Measurements from ENCODE around the gene LTBP1.

GRCh38 chr2:32976409-32977063 lies 29.8 kb downstream of the LTBP1 start:
- TF ChIP-seq CTCF (conservative IDR thresholded peaks at IDR 0.05; ENCODE audit: low read length) (no peak), EZH2phosphoT487 (IDR thresholded peaks at IDR 0.05; ENCODE audit: borderline replicate concordance, low read depth, low read length) (no peak)
